ENCODE measurements around the gene TWIST2.

Gene TWIST2

GRCh38 chr2:238955648-238956531, 108.0 kb downstream of the TWIST2 start:
- TF ChIP-seq TAF1 (IDR thresholded peaks at IDR 0.05; ENCODE audit: borderline replicate concordance, insufficient read depth, low read length) (no peak), REST (IDR thresholded peaks at IDR 0.05; ENCODE audit: insufficient read depth in 1 of 2, low read depth in 2 of 2, low read length in 2 of 2) (no peak), SIN3A (IDR thresholded peaks at IDR 0.05; ENCODE audit: borderline replicate concordance, insufficient read depth, low read length) (no peak), FOXP2 (optimal IDR thresholded peaks at IDR 0.05; ENCODE audit: borderline replicate concordance, extremely low read depth, extremely low read length, insufficient read depth) (no peak), POLR2AphosphoS5 (IDR thresholded peaks at IDR 0.05; ENCODE audit: low read depth, low read length) (no peak)

GRCh38 chr2:238956676-238957075, 108.8 kb downstream of the TWIST2 start:
- TF ChIP-seq POLR2AphosphoS5 (IDR thresholded peaks at IDR 0.05; ENCODE audit: low read depth, low read length) (no peak), REST (IDR thresholded peaks at IDR 0.05; ENCODE audit: insufficient read depth in 1 of 2, low read depth in 2 of 2, low read length in 2 of 2) (no peak), FOXP2 (optimal IDR thresholded peaks at IDR 0.05; ENCODE audit: borderline replicate concordance, extremely low read depth, extremely low read length, insufficient read depth) (no peak)
